GM23338 (cell line): ENCODE measurements around the gene VAV3. TPM values are rescaled to one million over a fixed set of nuclear protein-coding genes. Genes with fewer than 3 reads are reported as not detected.

ENCODE experiments used
- ATAC-seq: fragments of 200-7000 bp; cut with Tn5 transposase; 3 replicates; pipeline ENCODE4 v1.9.1; 2020
- DNase-seq: peaks from one replicate; pipeline ENCODE4 v3.0.0-alpha.2; 2015; ENCODE audit warnings: low spot score
- H2AFZ ChIP-seq: fragments of 200-600 bp; sonication (generic); 2 replicates; pipeline ENCODE4 v1.8.0; 2016; ENCODE audit warnings: antibody characterized with exemption, mild to moderate bottlenecking, moderate library complexity
- H3F3A ChIP-seq: fragments of 200-600 bp; sonication (generic); replicated peaks from 2 replicates; pipeline ENCODE4 v1.8.0; 2017; ENCODE audit warnings: antibody characterized with exemption, mixed run types, low read depth
- H3K27ac ChIP-seq: fragments of 200-600 bp; sonication (generic); 2 replicates; pipeline ENCODE4 v1.6.1; 2016; ENCODE audit warnings: low read depth
- H3K27me3 ChIP-seq: fragments of 200-600 bp; sonication (generic); 2 replicates; pipeline ENCODE4 v1.8.0; 2016; ENCODE audit warnings: mild to moderate bottlenecking, mixed run types, moderate library complexity; ENCODE audit not compliant: insufficient read depth
- H3K36me3 ChIP-seq: fragments of 200-600 bp; sonication (generic); 2 replicates; pipeline ENCODE4 v1.8.0; 2016; ENCODE audit warnings: mild to moderate bottlenecking; ENCODE audit not compliant: insufficient read depth
- H3K4me1 ChIP-seq: fragments of 200-600 bp; sonication (generic); 2 replicates; pipeline ENCODE4 v1.8.0; 2016; ENCODE audit warnings: mild to moderate bottlenecking, moderate library complexity; ENCODE audit not compliant: insufficient read depth
- H3K4me2 ChIP-seq: fragments of 200-600 bp; sonication (generic); 2 replicates; pipeline ENCODE4 v1.7.1; 2017; ENCODE audit warnings: mixed run types
- H3K4me3 ChIP-seq: fragments of 200-600 bp; sonication (generic); 2 replicates; pipeline ENCODE4 v1.6.1; 2016; ENCODE audit warnings: mixed run types
- H3K79me2 ChIP-seq: fragments of 200-600 bp; sonication (generic); replicated peaks from 2 replicates; pipeline ENCODE4 v1.8.0; 2017; ENCODE audit warnings: mild to moderate bottlenecking; ENCODE audit not compliant: insufficient read depth
- H3K9me2 ChIP-seq: fragments of 200-600 bp; sonication (generic); 2 replicates; pipeline ENCODE4 v1.8.0; 2017; ENCODE audit not compliant: insufficient read depth
- H4K20me1 ChIP-seq: fragments of 200-600 bp; sonication (generic); replicated peaks from 2 replicates; pipeline ENCODE4 v1.8.0; 2017; ENCODE audit warnings: mild to moderate bottlenecking; ENCODE audit not compliant: insufficient read depth
- H3K27ac Mint-ChIP-seq: 2 replicates; pipeline ENCODE4 v1.8.0; 2020; ENCODE audit warnings: inconsistent platforms, mild to moderate bottlenecking, moderate library complexity, mixed read lengths
- H3K27me3 Mint-ChIP-seq: 3 replicates; pipeline ENCODE4 v1.8.0; 2022; ENCODE audit warnings: low read depth, mild to moderate bottlenecking, moderate library complexity, mixed read lengths, inconsistent platforms; ENCODE audit not compliant: insufficient read depth, poor library complexity
- H3K36me3 Mint-ChIP-seq: 3 replicates; pipeline ENCODE4 v1.8.0; 2021; ENCODE audit warnings: low read depth, mild to moderate bottlenecking, inconsistent platforms, moderate library complexity, mixed read lengths
- H3K4me1 Mint-ChIP-seq: 3 replicates; pipeline ENCODE4 v1.8.0; 2020; ENCODE audit warnings: mild to moderate bottlenecking, inconsistent platforms, mixed read lengths
- H3K4me3 Mint-ChIP-seq: 3 replicates; pipeline ENCODE4 v1.8.0; 2021; ENCODE audit warnings: moderate library complexity, mild to moderate bottlenecking, inconsistent platforms, mixed read lengths
- H3K9me3 Mint-ChIP-seq: 3 replicates; pipeline ENCODE4 v1.8.0; 2020; ENCODE audit warnings: moderate library complexity, mild to moderate bottlenecking, inconsistent platforms, mixed read lengths
- EZH2 ChIP-seq: fragments of 200-600 bp; sonication (generic); IDR thresholded peaks from one replicate; pipeline ENCODE4 v1.8.0; 2017; ENCODE audit warnings: antibody characterized with exemption, mild to moderate bottlenecking, low read depth; ENCODE audit not compliant: unreplicated experiment
- EZH2phosphoT487 ChIP-seq: fragments of 200-600 bp; sonication (generic); IDR thresholded peaks from one replicate; pipeline ENCODE4 v1.8.1; 2018; ENCODE audit warnings: antibody characterized with exemption; ENCODE audit not compliant: unreplicated experiment
- JUNB ChIP-seq: IDR thresholded peaks from one replicate; pipeline ENCODE4 v1.6.1; 2016; ENCODE audit warnings: antibody characterized with exemption; ENCODE audit not compliant: unreplicated experiment
- NANOG ChIP-seq: IDR thresholded peaks from 2 replicates; pipeline ENCODE4 v1.6.1; 2016; ENCODE audit warnings: antibody characterized with exemption, borderline replicate concordance
- POLR2AphosphoS5 ChIP-seq: IDR thresholded peaks from 2 replicates; pipeline ENCODE4 v1.6.1; 2016; ENCODE audit warnings: antibody characterized with exemption, low read depth
- REST ChIP-seq: IDR thresholded peaks from one replicate; pipeline ENCODE4 v1.6.1; 2018; ENCODE audit warnings: antibody characterized with exemption; ENCODE audit not compliant: unreplicated experiment
- STAT1 ChIP-seq: IDR thresholded peaks from one replicate; pipeline ENCODE4 v1.6.1; 2016; ENCODE audit warnings: antibody characterized with exemption; ENCODE audit not compliant: unreplicated experiment
- ZNF114 ChIP-seq: fragments of 250-450 bp; sonication (Bioruptor Pico); IDR thresholded peaks from 2 replicates; pipeline ENCODE4 v1.5.0; 2020; ENCODE audit warnings: mild to moderate bottlenecking, moderate library complexity
- ZNF331 ChIP-seq: fragments of 250-450 bp; sonication (Bioruptor Pico); IDR thresholded peaks from 2 replicates; pipeline ENCODE4 v1.5.0; 2020; ENCODE audit warnings: low read depth, mild to moderate bottlenecking, moderate library complexity
- polyA plus RNA-seq: library from polyadenylated mRNA; unstranded; fragments of >200 nt; fragmentation: Nextera tagmentation; extraction: Ambion mirVana; gene quantifications from 2 replicates; pipeline ENCODE4 v1.2.1, GENCODE V29; 2016
- total RNA-seq: library from RNA; depleted of rRNA; stranded (reverse); fragments of >200 nt; shearing (Covaris generic); gene quantifications from 2 replicates; pipeline ENCODE4 v1.2.3, GENCODE V29; 2014
- TF ChIP-seq, protein P1 (sequence below): fragments of 250-450 bp; sonication (Bioruptor Pico); IDR thresholded peaks from 2 replicates; pipeline ENCODE4 v1.5.0; 2020; ENCODE audit warnings: mild to moderate bottlenecking, moderate library complexity
- TF ChIP-seq, protein P2 (sequence below), 2 experiments: fragments of 200-600 bp in 1 of 2; sonication (generic) in 1 of 2; conservative IDR thresholded peaks; 2 replicates each; pipeline versions ENCODE4 v1.5.1 to v1.6.1; 2016 to 2017; ENCODE audit warnings: antibody characterized with exemption in 2 of 2, low read depth in 2 of 2, mild to moderate bottlenecking in 2 of 2, moderate library complexity in 1 of 2
- TF ChIP-seq, protein P3 (sequence below): IDR thresholded peaks from 2 replicates; pipeline ENCODE4 v1.6.1; 2016; ENCODE audit warnings: antibody characterized with exemption

Gene VAV3
- total and polyA plus RNA-seq, 2 experiments from 2014 or later, result 3.0 to 11.3 TPM

- TF ChIP-seq, protein P1, sequence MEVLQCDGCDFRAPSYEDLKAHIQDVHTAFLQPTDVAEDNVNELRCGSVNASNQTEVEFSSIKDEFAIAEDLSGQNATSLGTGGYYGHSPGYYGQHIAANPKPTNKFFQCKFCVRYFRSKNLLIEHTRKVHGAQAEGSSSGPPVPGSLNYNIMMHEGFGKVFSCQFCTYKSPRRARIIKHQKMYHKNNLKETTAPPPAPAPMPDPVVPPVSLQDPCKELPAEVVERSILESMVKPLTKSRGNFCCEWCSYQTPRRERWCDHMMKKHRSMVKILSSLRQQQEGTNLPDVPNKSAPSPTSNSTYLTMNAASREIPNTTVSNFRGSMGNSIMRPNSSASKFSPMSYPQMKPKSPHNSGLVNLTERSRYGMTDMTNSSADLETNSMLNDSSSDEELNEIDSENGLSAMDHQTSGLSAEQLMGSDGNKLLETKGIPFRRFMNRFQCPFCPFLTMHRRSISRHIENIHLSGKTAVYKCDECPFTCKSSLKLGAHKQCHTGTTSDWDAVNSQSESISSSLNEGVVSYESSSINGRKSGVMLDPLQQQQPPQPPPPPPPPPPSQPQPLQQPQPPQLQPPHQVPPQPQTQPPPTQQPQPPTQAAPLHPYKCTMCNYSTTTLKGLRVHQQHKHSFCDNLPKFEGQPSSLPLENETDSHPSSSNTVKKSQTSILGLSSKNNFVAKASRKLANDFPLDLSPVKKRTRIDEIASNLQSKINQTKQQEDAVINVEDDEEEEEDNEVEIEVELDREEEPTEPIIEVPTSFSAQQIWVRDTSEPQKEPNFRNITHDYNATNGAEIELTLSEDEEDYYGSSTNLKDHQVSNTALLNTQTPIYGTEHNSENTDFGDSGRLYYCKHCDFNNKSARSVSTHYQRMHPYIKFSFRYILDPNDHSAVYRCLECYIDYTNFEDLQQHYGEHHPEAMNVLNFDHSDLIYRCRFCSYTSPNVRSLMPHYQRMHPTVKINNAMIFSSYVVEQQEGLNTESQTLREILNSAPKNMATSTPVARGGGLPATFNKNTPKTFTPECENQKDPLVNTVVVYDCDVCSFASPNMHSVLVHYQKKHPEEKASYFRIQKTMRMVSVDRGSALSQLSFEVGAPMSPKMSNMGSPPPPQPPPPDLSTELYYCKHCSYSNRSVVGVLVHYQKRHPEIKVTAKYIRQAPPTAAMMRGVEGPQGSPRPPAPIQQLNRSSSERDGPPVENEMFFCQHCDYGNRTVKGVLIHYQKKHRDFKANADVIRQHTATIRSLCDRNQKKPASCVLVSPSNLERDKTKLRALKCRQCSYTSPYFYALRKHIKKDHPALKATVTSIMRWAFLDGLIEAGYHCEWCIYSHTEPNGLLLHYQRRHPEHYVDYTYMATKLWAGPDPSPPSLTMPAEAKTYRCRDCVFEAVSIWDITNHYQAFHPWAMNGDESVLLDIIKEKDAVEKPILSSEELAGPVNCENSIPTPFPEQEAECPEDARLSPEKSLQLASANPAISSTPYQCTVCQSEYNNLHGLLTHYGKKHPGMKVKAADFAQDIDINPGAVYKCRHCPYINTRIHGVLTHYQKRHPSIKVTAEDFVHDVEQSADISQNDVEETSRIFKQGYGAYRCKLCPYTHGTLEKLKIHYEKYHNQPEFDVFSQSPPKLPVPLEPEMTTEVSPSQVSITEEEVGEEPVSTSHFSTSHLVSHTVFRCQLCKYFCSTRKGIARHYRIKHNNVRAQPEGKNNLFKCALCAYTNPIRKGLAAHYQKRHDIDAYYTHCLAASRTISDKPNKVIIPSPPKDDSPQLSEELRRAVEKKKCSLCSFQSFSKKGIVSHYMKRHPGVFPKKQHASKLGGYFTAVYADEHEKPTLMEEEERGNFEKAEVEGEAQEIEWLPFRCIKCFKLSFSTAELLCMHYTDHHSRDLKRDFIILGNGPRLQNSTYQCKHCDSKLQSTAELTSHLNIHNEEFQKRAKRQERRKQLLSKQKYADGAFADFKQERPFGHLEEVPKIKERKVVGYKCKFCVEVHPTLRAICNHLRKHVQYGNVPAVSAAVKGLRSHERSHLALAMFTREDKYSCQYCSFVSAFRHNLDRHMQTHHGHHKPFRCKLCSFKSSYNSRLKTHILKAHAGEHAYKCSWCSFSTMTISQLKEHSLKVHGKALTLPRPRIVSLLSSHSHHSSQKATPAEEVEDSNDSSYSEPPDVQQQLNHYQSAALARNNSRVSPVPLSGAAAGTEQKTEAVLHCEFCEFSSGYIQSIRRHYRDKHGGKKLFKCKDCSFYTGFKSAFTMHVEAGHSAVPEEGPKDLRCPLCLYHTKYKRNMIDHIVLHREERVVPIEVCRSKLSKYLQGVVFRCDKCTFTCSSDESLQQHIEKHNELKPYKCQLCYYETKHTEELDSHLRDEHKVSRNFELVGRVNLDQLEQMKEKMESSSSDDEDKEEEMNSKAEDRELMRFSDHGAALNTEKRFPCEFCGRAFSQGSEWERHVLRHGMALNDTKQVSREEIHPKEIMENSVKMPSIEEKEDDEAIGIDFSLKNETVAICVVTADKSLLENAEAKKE, result peak; percentile 96
- TF ChIP-seq REST, result no peak
- TF ChIP-seq JUNB, result no peak
- TF ChIP-seq ZNF114 (CRISPR knock-in tag), result peak; percentile 84; the same call in 1 of the 2 replicates
- TF ChIP-seq POLR2AphosphoS5, result no peak
- no peak for TF ChIP-seq EZH2phosphoT487
Observed at GRCh38 chr1:107867422-107867821, 97.6 kb downstream of the VAV3 start (continued).

DNA sequence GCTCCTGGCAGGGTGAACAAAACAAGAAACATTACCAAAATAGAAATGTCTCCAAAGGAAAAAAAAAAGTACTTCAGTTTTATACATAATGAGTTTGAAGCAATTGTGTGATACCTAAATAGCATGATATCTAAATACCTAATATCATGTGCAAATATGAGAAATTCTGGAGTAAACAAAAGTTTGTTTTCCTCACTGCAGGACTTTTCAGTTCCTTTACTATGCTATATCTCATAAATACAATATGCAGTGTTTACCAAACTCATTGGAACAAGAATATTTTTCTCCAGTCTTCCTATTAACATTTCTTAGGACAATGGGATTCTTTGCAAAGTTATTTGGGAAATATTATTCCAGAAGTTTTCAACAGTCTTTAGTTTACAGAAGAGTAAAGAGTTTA, 98.1 kb downstream of the VAV3 start:
- no peak overlapping the region; the same call in 1 of the 2 replicates for H3K27ac Mint-ChIP-seq
- no peaks in the 10 kb centered on the region for H3K36me3 ChIP-seq
- TF ChIP-seq POLR2AphosphoS5 (no peak), EZH2 (no peak), ZNF331 (CRISPR knock-in tag) (no peak), NANOG (no peak), JUNB (no peak), STAT1 (no peak)
- TF ChIP-seq, protein P2, sequence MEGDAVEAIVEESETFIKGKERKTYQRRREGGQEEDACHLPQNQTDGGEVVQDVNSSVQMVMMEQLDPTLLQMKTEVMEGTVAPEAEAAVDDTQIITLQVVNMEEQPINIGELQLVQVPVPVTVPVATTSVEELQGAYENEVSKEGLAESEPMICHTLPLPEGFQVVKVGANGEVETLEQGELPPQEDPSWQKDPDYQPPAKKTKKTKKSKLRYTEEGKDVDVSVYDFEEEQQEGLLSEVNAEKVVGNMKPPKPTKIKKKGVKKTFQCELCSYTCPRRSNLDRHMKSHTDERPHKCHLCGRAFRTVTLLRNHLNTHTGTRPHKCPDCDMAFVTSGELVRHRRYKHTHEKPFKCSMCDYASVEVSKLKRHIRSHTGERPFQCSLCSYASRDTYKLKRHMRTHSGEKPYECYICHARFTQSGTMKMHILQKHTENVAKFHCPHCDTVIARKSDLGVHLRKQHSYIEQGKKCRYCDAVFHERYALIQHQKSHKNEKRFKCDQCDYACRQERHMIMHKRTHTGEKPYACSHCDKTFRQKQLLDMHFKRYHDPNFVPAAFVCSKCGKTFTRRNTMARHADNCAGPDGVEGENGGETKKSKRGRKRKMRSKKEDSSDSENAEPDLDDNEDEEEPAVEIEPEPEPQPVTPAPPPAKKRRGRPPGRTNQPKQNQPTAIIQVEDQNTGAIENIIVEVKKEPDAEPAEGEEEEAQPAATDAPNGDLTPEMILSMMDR (conservative IDR thresholded peaks at IDR 0.05; ENCODE audit: low read depth in 2 of 2), result no peak
- TF ChIP-seq, protein P3, sequence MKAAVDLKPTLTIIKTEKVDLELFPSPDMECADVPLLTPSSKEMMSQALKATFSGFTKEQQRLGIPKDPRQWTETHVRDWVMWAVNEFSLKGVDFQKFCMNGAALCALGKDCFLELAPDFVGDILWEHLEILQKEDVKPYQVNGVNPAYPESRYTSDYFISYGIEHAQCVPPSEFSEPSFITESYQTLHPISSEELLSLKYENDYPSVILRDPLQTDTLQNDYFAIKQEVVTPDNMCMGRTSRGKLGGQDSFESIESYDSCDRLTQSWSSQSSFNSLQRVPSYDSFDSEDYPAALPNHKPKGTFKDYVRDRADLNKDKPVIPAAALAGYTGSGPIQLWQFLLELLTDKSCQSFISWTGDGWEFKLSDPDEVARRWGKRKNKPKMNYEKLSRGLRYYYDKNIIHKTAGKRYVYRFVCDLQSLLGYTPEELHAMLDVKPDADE, result no peak

More for the DNA sequence above, 98.1 kb downstream of the VAV3 start:
- H3K36me3 Mint-ChIP-seq, result peaks cover 18% of the 10 kb centered on the region
- Histone ChIP-seq H2AFZ (no peak overlapping the region), H3F3A (no peaks in the 10 kb centered on the region; the same call in 1 of the 2 replicates), H3K79me2 (no peaks in the 10 kb centered on the region), H3K4me2 (peak overlapping the region; percentile 17; the same call in 1 of the 2 replicates), H3K9me2 (no peaks in the 10 kb centered on the region), H4K20me1 (no peaks in the 10 kb centered on the region), H3K27me3 (no peaks in the 10 kb centered on the region), H3K4me1 (peaks cover 20% of the 10 kb centered on the region), H3K27ac (peak overlapping the region; percentile 51), H3K4me3 (no peak overlapping the region)
- peaks cover 64% of the 10 kb centered on the region for H3K4me1 Mint-ChIP-seq
- no peak for DNase-seq
- ATAC-seq, result no peak
- peaks cover 6% of the 10 kb centered on the region for H3K27me3 Mint-ChIP-seq
- H3K4me3 Mint-ChIP-seq, result peak overlapping the region; percentile 5; the same call in 1 of the 3 replicates
- H3K9me3 Mint-ChIP-seq, result peaks cover 11% of the 10 kb centered on the region
